Mucosa of stomach (tissue), 1 donor: ENCODE measurements around the gene SRM.
"Not testable (repeated sequence)": the region's sequence is repeated elsewhere in the genome, so short reads cannot be mapped to it uniquely, and the experiment has no call there.

ENCODE experiments used
- H3K27me3 ChIP-seq: one replicate; pipeline ENCODE4 v1.7.0; 2013; ENCODE audit warnings: mild to moderate bottlenecking, low read length; ENCODE audit not compliant: control insufficient read depth, insufficient read depth
- H3K36me3 ChIP-seq: one replicate; pipeline ENCODE4 v1.7.0; 2013; ENCODE audit warnings: low read length; ENCODE audit not compliant: control insufficient read depth, insufficient read depth
- H3K4me1 ChIP-seq: one replicate; pipeline ENCODE4 v1.7.0; 2013; ENCODE audit warnings: mild to moderate bottlenecking, low read length; ENCODE audit not compliant: control insufficient read depth, insufficient read depth
- H3K4me3 ChIP-seq: one replicate; pipeline ENCODE4 v1.7.0; 2013; ENCODE audit warnings: low read length
- H3K9ac ChIP-seq: one replicate; pipeline ENCODE4 v1.7.0; 2013; ENCODE audit warnings: mild to moderate bottlenecking, low read length, moderate library complexity
- H3K9me3 ChIP-seq: one replicate; pipeline ENCODE4 v1.7.0; 2013; ENCODE audit warnings: mild to moderate bottlenecking, low read length, moderate library complexity; ENCODE audit not compliant: control insufficient read depth
- donor health status: Pancreatic carcinoma.

Gene SRM

GRCh38 chr1:11051781-11052511, 7.9 kb downstream of the SRM start:
- H3K4me1 ChIP-seq = peaks cover 3% of the 10 kb centered on the region
- H3K36me3 ChIP-seq = no peaks in the 10 kb centered on the region
- H3K4me3 ChIP-seq = no peak overlapping the region
- no peak overlapping the region for H3K9ac ChIP-seq
- peaks cover 4% of the 10 kb centered on the region for H3K27me3 ChIP-seq
- no peaks in the 10 kb centered on the region for H3K9me3 ChIP-seq

DNA sequence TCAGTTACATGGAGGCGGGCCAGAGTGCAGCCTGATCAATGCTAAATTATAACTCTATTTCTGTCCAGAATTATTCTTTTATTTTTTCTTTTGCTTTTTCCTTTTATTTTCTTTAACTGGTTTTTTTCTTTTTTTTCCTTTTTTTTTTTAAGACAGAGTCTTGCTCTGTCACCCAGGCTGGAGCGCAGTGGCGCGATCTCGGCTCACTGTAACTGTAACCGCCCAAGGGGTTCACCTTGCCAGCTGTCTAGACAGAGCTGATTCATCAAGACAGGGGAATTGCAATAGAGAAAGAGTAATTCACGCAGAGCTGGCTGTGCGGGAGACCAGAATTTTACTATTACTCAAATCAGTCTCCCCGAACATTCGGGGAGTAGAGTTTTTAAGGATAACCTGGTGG, 8.7 kb downstream of the SRM start:
- not testable (repeated sequence) for H3K36me3 ChIP-seq, H3K4me3 ChIP-seq, H3K9me3 ChIP-seq, H3K4me1 ChIP-seq, H3K9ac ChIP-seq, H3K27me3 ChIP-seq

GRCh38 chr1:11046625-11047365, 13.0 kb downstream of the SRM start, which contains the start of gene MASP2:
TSS of gene MASP2 (minus strand) at chr1:11047239. CDS start at chr1:11047207, 32 bp downstream.
- H3K4me1 ChIP-seq = no peaks in the 10 kb centered on the region
- no peak within 1 kb of the TSS for H3K4me3 ChIP-seq

GRCh38 chr1:11046270-11046566, 13.6 kb downstream of the SRM start:
- Histone ChIP-seq H3K36me3 (no peaks in the 10 kb centered on the region), H3K4me1 (no peaks in the 10 kb centered on the region), H3K9me3 (no peaks in the 10 kb centered on the region), H3K4me3 (no peak overlapping the region), H3K9ac (no peak overlapping the region), H3K27me3 (no peaks in the 10 kb centered on the region)

More at GRCh38 chr1:11046625-11047365, 13.0 kb downstream of the SRM start, which contains the start of gene MASP2:
- H3K36me3 ChIP-seq = no peaks in the 10 kb centered on the region
- H3K27me3 ChIP-seq = no peaks in the 10 kb centered on the region
- no peaks in the 10 kb centered on the region for H3K9me3 ChIP-seq
- H3K9ac ChIP-seq = no peak within 1 kb of the TSS

- H3K4me1 ChIP-seq = no peaks in the 10 kb centered on the region
- H3K4me3 ChIP-seq = no peak overlapping the region
- H3K36me3 ChIP-seq = no peaks in the 10 kb centered on the region
- H3K9ac ChIP-seq = no peak overlapping the region
- no peaks in the 10 kb centered on the region for H3K27me3 ChIP-seq
- no peaks in the 10 kb centered on the region for H3K9me3 ChIP-seq
Observed at GRCh38 chr1:11045428-11046269, 14.2 kb downstream of the SRM start.

GRCh38 chr1:11044849-11045427, 14.9 kb downstream of the SRM start:
- Histone ChIP-seq H3K36me3 (no peaks in the 10 kb centered on the region), H3K9me3 (no peaks in the 10 kb centered on the region), H3K4me1 (no peaks in the 10 kb centered on the region), H3K27me3 (no peaks in the 10 kb centered on the region), H3K4me3 (no peak overlapping the region), H3K9ac (no peak overlapping the region)

- Histone ChIP-seq H3K9me3 (no peaks in the 10 kb centered on the region), H3K4me3 (no peak overlapping the region), H3K9ac (no peak overlapping the region), H3K27me3 (no peaks in the 10 kb centered on the region), H3K4me1 (no peaks in the 10 kb centered on the region), H3K36me3 (no peaks in the 10 kb centered on the region)
Observed at GRCh38 chr1:11044086-11044848, 15.6 kb downstream of the SRM start.

DNA sequence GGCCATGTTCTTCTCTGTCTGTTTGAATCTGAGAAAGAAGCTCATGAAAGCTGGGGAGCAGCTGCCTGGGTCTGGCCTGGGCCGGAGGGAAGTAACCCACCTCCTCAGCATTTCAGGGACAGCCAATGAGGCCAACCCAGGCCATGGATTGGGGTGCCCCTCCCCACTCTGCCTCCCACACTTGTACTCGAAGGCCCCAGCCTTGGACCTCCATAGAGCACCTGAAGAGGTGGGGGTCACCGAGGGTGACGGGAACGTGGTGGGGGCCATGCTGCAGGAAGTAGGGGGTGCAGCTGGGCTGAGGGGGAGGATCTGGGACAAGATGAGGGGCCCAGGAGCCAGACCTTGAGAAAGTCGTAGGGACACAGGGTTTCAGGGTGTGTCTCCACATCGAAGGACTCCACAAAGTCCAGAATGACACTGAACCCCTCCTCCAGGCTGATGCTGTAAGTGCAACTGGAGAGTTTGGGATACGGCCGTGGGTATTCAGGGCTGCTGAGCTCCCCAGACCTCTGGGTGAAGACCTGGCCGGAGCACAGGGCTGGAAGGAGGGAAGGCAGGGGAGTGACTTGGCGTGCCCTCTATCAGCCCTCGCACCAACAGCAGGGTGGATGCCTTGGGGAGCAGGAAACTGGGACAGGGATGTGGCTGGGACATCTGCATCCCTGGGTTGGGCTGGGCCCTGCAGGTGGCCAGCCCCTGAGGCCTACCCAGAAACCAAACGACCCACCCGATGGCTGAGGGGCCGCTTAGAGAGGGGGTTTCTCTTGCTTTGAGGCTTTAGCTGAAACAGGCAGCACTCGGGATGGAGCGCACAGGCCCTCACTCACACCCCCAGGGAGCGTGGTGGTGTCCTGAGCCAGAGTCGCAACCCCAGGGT, 16.6 kb downstream of the SRM start:
- no peaks in the 10 kb centered on the region for H3K9me3 ChIP-seq
- H3K4me3 ChIP-seq = no peak overlapping the region
- no peaks in the 10 kb centered on the region for H3K36me3 ChIP-seq
- H3K4me1 ChIP-seq = no peaks in the 10 kb centered on the region
- no peak overlapping the region for H3K9ac ChIP-seq
- H3K27me3 ChIP-seq = peaks cover 6% of the 10 kb centered on the region

DNA sequence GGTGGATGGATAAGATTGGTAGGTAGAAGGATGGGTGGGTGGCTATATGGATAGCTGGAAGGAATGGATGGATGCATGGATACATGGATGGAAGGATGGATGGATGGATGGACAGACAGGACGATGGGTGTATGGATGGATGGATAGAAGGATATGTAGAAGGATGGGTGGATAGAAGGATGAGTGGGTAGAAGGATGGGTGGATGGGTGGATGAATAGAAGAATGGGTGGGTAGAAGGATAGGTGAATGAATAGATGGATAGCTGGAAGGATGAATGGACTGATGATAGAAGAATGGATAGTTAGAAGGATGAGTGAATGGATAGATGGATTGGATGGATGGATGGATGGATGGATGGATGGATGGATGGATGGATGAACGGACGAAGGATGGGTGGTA, 17.8 kb downstream of the SRM start:
- Histone ChIP-seq H3K4me3 (no peak overlapping the region), H3K27me3 (peaks cover 10% of the 10 kb centered on the region), H3K4me1 (no peaks in the 10 kb centered on the region), H3K9ac (no peak overlapping the region), H3K9me3 (no peaks in the 10 kb centered on the region), H3K36me3 (no peaks in the 10 kb centered on the region)

DNA sequence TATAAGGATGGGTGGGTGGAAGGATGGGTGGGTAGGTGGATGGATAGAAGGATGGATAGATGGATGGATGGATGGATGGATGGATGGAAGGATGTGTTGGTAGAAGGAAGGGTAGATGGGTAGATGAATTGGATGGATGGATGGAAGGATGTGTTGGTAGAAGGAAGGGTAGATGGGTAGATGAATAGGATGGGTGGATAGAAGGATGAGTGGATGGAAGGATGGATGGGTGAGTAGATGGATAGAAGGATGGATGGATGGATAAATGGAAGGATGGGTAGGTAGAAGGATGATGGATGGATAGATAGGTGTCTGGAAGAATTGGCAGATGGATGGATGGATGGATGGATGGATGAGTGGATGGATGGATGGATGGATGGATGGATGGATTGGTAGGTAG, 18.8 kb downstream of the SRM start:
- H3K27me3 ChIP-seq = peaks cover 10% of the 10 kb centered on the region
- no peak overlapping the region for H3K4me3 ChIP-seq
- H3K36me3 ChIP-seq = no peaks in the 10 kb centered on the region
- no peaks in the 10 kb centered on the region for H3K4me1 ChIP-seq
- H3K9ac ChIP-seq = no peak overlapping the region
- no peaks in the 10 kb centered on the region for H3K9me3 ChIP-seq

GRCh38 chr1:11040105-11040429, 19.8 kb downstream of the SRM start:
- H3K9ac ChIP-seq, H3K4me1 ChIP-seq, H3K9me3 ChIP-seq, H3K36me3 ChIP-seq, H3K27me3 ChIP-seq, H3K4me3 ChIP-seq: not testable (repeated sequence)
